WTC11 (cell line): ENCODE results near the gene KRTAP13-3.

Experiments used
- ATF2 ChIP-seq: sonication (generic); formaldehyde crosslinking; IDR thresholded peaks from 2 replicates; pipeline ENCODE4 v1.8.1; 2022; ENCODE audit warnings: low read depth, missing genetic modification reagents, borderline replicate concordance
- CBFB ChIP-seq: sonication (generic); formaldehyde crosslinking; IDR thresholded peaks from 2 replicates; pipeline ENCODE4 v1.8.1; 2022; ENCODE audit warnings: mild to moderate bottlenecking, low read depth, missing genetic modification reagents
- E2F4 ChIP-seq: sonication (generic); formaldehyde crosslinking; IDR thresholded peaks from 2 replicates; pipeline ENCODE4 v1.8.1; 2022; ENCODE audit warnings: low read depth, mild to moderate bottlenecking, moderate library complexity, missing genetic modification reagents, borderline replicate concordance
- ELF4 ChIP-seq: sonication (generic); formaldehyde crosslinking; IDR thresholded peaks from 2 replicates; pipeline ENCODE4 v1.8.1; 2022; ENCODE audit warnings: low read depth, mild to moderate bottlenecking, moderate library complexity, missing genetic modification reagents
- FOXJ3 ChIP-seq: sonication (generic); formaldehyde crosslinking; IDR thresholded peaks from 2 replicates; pipeline ENCODE4 v1.9.0; 2021; ENCODE audit warnings: missing genetic modification reagents, mild to moderate bottlenecking, borderline replicate concordance
- GABPB1 ChIP-seq: sonication (generic); formaldehyde crosslinking; IDR thresholded peaks from 2 replicates; pipeline ENCODE4 v1.8.1; 2023; ENCODE audit warnings: mild to moderate bottlenecking, missing genetic modification reagents
- JAZF1 ChIP-seq: fragments of 250-450 bp; sonication (Bioruptor Pico); IDR thresholded peaks from 2 replicates; pipeline ENCODE4 v1.9.0; 2021; ENCODE audit warnings: moderate library complexity, mild to moderate bottlenecking, inconsistent platforms
- TF ChIP-seq, protein P1 (sequence below): fragments of 200-600 bp; IDR thresholded peaks from 2 replicates; pipeline ENCODE4 v1.8.0; 2022; ENCODE audit warnings: antibody characterized with exemption
- TF ChIP-seq, protein P2 (sequence below): sonication (generic); formaldehyde crosslinking; IDR thresholded peaks from 2 replicates; pipeline ENCODE4 v1.8.0; 2022; ENCODE audit warnings: mild to moderate bottlenecking, missing genetic modification reagents

GRCh38 chr21:30382201-30382600 lies 43.5 kb downstream of the KRTAP13-3 start:
- TF ChIP-seq GABPB1 = no peak
- TF ChIP-seq, protein P1, sequence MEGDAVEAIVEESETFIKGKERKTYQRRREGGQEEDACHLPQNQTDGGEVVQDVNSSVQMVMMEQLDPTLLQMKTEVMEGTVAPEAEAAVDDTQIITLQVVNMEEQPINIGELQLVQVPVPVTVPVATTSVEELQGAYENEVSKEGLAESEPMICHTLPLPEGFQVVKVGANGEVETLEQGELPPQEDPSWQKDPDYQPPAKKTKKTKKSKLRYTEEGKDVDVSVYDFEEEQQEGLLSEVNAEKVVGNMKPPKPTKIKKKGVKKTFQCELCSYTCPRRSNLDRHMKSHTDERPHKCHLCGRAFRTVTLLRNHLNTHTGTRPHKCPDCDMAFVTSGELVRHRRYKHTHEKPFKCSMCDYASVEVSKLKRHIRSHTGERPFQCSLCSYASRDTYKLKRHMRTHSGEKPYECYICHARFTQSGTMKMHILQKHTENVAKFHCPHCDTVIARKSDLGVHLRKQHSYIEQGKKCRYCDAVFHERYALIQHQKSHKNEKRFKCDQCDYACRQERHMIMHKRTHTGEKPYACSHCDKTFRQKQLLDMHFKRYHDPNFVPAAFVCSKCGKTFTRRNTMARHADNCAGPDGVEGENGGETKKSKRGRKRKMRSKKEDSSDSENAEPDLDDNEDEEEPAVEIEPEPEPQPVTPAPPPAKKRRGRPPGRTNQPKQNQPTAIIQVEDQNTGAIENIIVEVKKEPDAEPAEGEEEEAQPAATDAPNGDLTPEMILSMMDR = no peak
- TF ChIP-seq, protein P2, sequence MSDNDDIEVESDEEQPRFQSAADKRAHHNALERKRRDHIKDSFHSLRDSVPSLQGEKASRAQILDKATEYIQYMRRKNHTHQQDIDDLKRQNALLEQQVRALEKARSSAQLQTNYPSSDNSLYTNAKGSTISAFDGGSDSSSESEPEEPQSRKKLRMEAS (CRISPR knock-in tag) = no peak
- TF ChIP-seq ATF2 (CRISPR knock-in tag) = no peak
- TF ChIP-seq JAZF1 = no peak
- TF ChIP-seq FOXJ3 (CRISPR knock-in tag) = no peak
- TF ChIP-seq E2F4 (CRISPR knock-in tag) = no peak
- TF ChIP-seq ELF4 (CRISPR knock-in tag) = no peak
- no peak for TF ChIP-seq CBFB (CRISPR knock-in tag)
